Cardiac fibroblast (primary cell): ENCODE data around the gene AKAP12.
A peak's percentile ranks its signal among the peaks of the same experiment; 100 is the strongest.

Experiments used
- DNase-seq, 2 donors: peaks; one replicate each; pipeline versions ENCODE4 v3.0.0 to v3.0.0-alpha.2; 2010; ENCODE audit warnings: low read depth in 2 of 2
- H3K4me3 ChIP-seq, 2 donors: replicated peaks in 1 of 2; 1 replicate in 1 of 2; 2 replicates in 1 of 2; pipeline ENCODE4 v1.5.1; 2011; ENCODE audit warnings: low read depth in 2 of 2, low read length in 2 of 2, mild to moderate bottlenecking in 2 of 2, moderate library complexity in 1 of 2
- TF ChIP-seq, protein P1 (sequence below): IDR thresholded peaks from one replicate; pipeline ENCODE4 v1.5.1; 2011; ENCODE audit warnings: low read depth, mild to moderate bottlenecking, low read length, inconsistent platforms

AKAP12 gene

DNA sequence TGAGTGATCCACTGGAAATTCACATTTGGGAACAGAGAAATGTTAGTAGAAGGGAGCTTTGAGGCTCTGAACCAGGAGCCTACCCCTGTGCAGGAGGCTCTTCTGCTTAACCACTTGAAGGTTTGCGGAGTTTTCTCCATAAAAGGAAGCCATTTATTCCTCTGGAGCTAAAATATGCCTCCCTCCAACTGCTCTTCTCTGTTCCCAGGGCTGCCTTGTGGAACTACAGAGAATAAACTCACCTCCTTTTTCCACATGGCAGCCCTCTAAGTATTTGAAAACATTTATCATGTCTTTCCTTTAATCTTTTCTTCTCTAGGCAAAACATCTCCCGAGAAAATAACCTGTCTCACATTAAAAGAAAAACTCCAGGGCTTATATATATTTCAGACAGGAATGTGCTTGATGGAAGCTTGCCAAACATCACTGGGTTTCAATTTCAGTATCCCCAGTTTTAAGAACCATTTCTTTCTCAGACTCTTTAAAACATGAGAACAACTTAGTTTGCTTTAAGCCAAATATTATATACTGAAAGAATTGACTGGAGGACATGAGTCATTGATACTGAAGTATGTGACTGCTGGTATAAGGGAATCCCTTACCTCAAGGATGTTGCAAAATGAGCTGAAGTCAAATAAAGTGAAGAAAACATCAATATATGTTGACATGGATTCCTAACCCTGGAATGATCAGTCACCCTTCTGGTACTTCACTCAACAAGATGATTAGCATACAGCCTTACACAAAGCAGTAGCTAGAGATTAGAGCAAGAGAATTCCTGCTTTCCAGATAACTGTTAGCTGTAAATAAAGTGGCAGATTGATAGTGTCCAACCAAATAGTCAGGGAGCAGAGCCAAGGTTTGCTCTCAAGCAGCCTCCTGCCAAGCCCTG lies 77.6 kb downstream of the AKAP12 start:
- no peak overlapping the region for H3K4me3 ChIP-seq
- DNase-seq: peak; percentile 76 to 92
- TF ChIP-seq, protein P1, sequence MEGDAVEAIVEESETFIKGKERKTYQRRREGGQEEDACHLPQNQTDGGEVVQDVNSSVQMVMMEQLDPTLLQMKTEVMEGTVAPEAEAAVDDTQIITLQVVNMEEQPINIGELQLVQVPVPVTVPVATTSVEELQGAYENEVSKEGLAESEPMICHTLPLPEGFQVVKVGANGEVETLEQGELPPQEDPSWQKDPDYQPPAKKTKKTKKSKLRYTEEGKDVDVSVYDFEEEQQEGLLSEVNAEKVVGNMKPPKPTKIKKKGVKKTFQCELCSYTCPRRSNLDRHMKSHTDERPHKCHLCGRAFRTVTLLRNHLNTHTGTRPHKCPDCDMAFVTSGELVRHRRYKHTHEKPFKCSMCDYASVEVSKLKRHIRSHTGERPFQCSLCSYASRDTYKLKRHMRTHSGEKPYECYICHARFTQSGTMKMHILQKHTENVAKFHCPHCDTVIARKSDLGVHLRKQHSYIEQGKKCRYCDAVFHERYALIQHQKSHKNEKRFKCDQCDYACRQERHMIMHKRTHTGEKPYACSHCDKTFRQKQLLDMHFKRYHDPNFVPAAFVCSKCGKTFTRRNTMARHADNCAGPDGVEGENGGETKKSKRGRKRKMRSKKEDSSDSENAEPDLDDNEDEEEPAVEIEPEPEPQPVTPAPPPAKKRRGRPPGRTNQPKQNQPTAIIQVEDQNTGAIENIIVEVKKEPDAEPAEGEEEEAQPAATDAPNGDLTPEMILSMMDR: no peak

DNA sequence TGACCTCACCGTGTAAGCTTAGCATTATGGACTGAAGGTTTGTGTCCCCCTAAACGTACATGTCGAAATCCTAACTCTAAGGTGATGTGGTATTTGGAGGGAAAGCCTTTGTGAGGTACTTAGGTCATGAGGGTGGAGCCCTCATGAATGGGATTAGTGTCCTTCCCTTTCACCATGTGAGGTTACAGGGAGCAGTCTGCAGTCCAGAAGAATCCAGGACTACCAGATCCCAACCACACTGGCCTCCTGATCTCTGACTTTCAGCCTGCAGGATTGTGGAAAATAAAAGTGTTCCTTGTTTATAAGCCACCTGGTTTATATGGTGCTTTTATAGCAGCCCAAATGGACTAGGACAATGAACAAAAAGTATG lies 78.2 kb downstream of the AKAP12 start:
- TF ChIP-seq, protein P1: no peak
- H3K4me3 ChIP-seq: no peak overlapping the region
- DNase-seq: no peak

GRCh38 chr6:151320140-151320539 lies 80.4 kb downstream of the AKAP12 start:
- no peak for DNase-seq
- H3K4me3 ChIP-seq: no peak overlapping the region
- TF ChIP-seq, protein P1: no peak

DNA sequence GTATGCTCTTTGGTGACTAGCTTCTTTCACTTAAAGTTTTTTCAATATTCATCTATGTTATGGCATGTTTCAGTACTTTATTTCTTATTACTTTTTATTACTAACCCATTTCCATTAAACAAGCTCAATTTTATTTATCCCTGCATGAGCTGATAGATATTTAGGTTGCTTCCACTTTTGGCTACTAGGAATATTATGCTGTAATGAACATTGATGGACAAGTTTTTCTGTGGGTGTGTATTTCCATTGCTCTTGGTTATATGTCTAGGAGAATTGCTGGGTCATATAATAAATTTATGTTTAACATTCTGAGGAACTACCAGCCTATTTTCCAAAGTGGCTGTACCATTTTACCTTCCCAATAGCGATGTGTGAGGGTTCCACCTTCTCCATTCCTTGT lies 81.7 kb downstream of the AKAP12 start:
- TF ChIP-seq, protein P1: no peak
- no peak overlapping the region for H3K4me3 ChIP-seq
- no peak for DNase-seq

- DNase-seq: peak in 1 of 2 donors; percentile 32
- no peak overlapping the region for H3K4me3 ChIP-seq
- TF ChIP-seq, protein P1: no peak
Measured at GRCh38 chr6:151322570-151322969, 82.8 kb downstream of the AKAP12 start.

GRCh38 chr6:151323791-151324487 lies 84.2 kb downstream of the AKAP12 start:
- peak; percentile 91 to 95 for DNase-seq
- TF ChIP-seq, protein P1: peak; percentile 97
- H3K4me3 ChIP-seq: no peak overlapping the region
